ENCODE data around the gene TSEN54. TPM values are rescaled to one million over a fixed set of nuclear protein-coding genes. Genes with fewer than 3 reads are reported as not detected.

The TSEN54 gene
- total RNA-seq, 5 donors from 2014 or later (not counting 1 experiment from before 2014, with no cell fraction given), result 54.9 to 94.7 (median 67.6) TPM

- peaks cover 7 to 13% of the 10 kb centered on the region in 2 donors for H3K36me3 ChIP-seq (ENCODE audit: control insufficient read depth in 2 of 2, extremely low read depth in 1 of 2, insufficient read depth in 1 of 2, low read length in 1 of 2)
- H3K4me1 ChIP-seq (ENCODE audit: control insufficient read depth in 1 of 2, extremely low read depth in 1 of 2, insufficient read depth in 2 of 2, low read length in 2 of 2), result peaks cover 21 to 47% of the 10 kb centered on the region in 2 experiments
- no peaks in the 10 kb centered on the region for H3K9me3 ChIP-seq
- Mint-ChIP-seq H3K4me3 (peak overlapping the region; percentile 17 to 71 (median 47)), H3K27me3 (no peaks in the 10 kb centered on the region), H3K4me1 (peaks cover 21 to 28% (median 24%) of the 10 kb centered on the region in 3 donors), H3K36me3 (peaks cover 7% of the 10 kb centered on the region), H3K9me3 (no peaks in the 10 kb centered on the region), H3K27ac (no peak overlapping the region)
- ATAC-seq (replicated peaks in 1 of 4) (no peak), DNase-seq (no peak)
- WGBS (ENCODE audit: insufficient coverage), result 5% methylated on average over 29 of the region's 50 CpGs
- ChIA-PET POLR2A (no interaction called here), CTCF (no interaction called here)
- peak overlapping the region; percentile 53 to 55 for H3K4me3 ChIP-seq (ENCODE audit: control insufficient read depth in 1 of 2, extremely low read depth in 1 of 2, low read length in 1 of 2)
- no peak overlapping the region for H3K27ac ChIP-seq (ENCODE audit: low read length)
- H3K27me3 ChIP-seq (replicated peaks in 1 of 2; ENCODE audit: control insufficient read depth in 2 of 2, extremely low read depth in 1 of 2, insufficient read depth in 2 of 2, low read length in 1 of 2), result peaks cover 0 to 21% of the 10 kb centered on the region in 2 experiments
These were observed 1.3 kb upstream of the TSEN54 start for GRCh38 chr17:75514919-75515495.

- Mint-ChIP-seq H3K27ac (peak within 1 kb of the TSS in 1 of 2 donors; percentile 15), H3K27me3 (no peaks in the 10 kb centered on the region), H3K4me1 (peaks cover 21 to 28% (median 24%) of the 10 kb centered on the region in 3 donors), H3K36me3 (peaks cover 7% of the 10 kb centered on the region), H3K9me3 (no peaks in the 10 kb centered on the region), H3K4me3 (peak within 1 kb of the TSS; percentile 71 to 77 (median 75))
- H3K9me3 ChIP-seq, result no peaks in the 10 kb centered on the region
- ATAC-seq (replicated peaks in 1 of 4) (peak; percentile 51 to 68 (median 60)), DNase-seq (peak; percentile 36 to 87 (median 66))
- peak within 1 kb of the TSS; percentile 53 to 55 for H3K4me3 ChIP-seq (ENCODE audit: control insufficient read depth in 1 of 2, extremely low read depth in 1 of 2, low read length in 1 of 2)
- CTCF ChIA-PET, result interaction anchor here in 1 of 2 donors (0.8 to 1.5 kb wide), 3 partner anchors 10 to 110 kb away, joined by 4 to 17 read pairs (median 6); partner anchors contain the start of genes GRB2 and LLGL2
- WGBS (ENCODE audit: insufficient coverage), result under 1% methylated on average over 63 of the region's 78 CpGs
- peaks cover 21 to 47% of the 10 kb centered on the region in 2 experiments for H3K4me1 ChIP-seq (ENCODE audit: control insufficient read depth in 1 of 2, extremely low read depth in 1 of 2, insufficient read depth in 2 of 2, low read length in 2 of 2)
- no peak within 1 kb of the TSS for H3K27ac ChIP-seq (ENCODE audit: low read length)
- H3K27me3 ChIP-seq (replicated peaks in 1 of 2; ENCODE audit: control insufficient read depth in 2 of 2, extremely low read depth in 1 of 2, insufficient read depth in 2 of 2, low read length in 1 of 2), result peaks cover 0 to 21% of the 10 kb centered on the region in 2 experiments
- POLR2A ChIA-PET, result interaction anchor here in 1 of 2 donors (1.0 kb wide), 1 partner anchor 20 kb away, joined by 5 read pairs; no protein-coding TSS in a partner anchor
- H3K36me3 ChIP-seq (ENCODE audit: control insufficient read depth in 2 of 2, extremely low read depth in 1 of 2, insufficient read depth in 1 of 2, low read length in 1 of 2), result peaks cover 7 to 20% of the 10 kb centered on the region in 2 donors
These were observed 653 bp upstream of the TSEN54 start, which contains the start of gene CASKIN2 for GRCh38 chr17:75515496-75516254. CASKIN2 (minus strand) TSS chr17:75515537; CDS start chr17:75513804, 1,733 bp downstream.

GRCh38 chr17:75516619-75517296 lies 430 bp downstream of the TSEN54 start:
- peaks cover 12 to 30% of the 10 kb centered on the region in 2 donors for H3K36me3 ChIP-seq (ENCODE audit: control insufficient read depth in 2 of 2, extremely low read depth in 1 of 2, insufficient read depth in 1 of 2, low read length in 1 of 2)
- Mint-ChIP-seq H3K27me3 (no peaks in the 10 kb centered on the region), H3K27ac (peak overlapping the region; percentile 96), H3K4me3 (peak overlapping the region; percentile 71 to 77 (median 75)), H3K4me1 (peaks cover 21 to 28% (median 24%) of the 10 kb centered on the region in 3 donors), H3K36me3 (peaks cover 12% of the 10 kb centered on the region), H3K9me3 (no peaks in the 10 kb centered on the region)
- H3K27me3 ChIP-seq (replicated peaks in 1 of 2; ENCODE audit: control insufficient read depth in 2 of 2, extremely low read depth in 1 of 2, insufficient read depth in 2 of 2, low read length in 1 of 2), result peaks cover 0 to 21% of the 10 kb centered on the region in 2 experiments
- POLR2A ChIA-PET, result interaction anchor here in 1 of 2 donors (1.0 kb wide), 1 partner anchor 19 kb away, joined by 5 read pairs; no protein-coding TSS in a partner anchor
- CTCF ChIA-PET, result interaction anchor here (0.5 to 1.5 kb wide), 10 partner anchors 9 to 685 kb away, joined by 3 to 17 read pairs (median 4); partner anchors contain the start of genes GRB2 (in 1 of the 2), LLGL2 (in 1 of the 2), SMIM5 (in 1 of the 2) and TMEM94 (in 1 of the 2)
- WGBS (ENCODE audit: insufficient coverage), result under 1% methylated on average over 49 of the region's 65 CpGs
- peak overlapping the region; percentile 59 for H3K27ac ChIP-seq (ENCODE audit: low read length)
- peak in 8 of 35 experiments; percentile 25 to 48 (median 38) for DNase-seq
- peaks cover 21 to 47% of the 10 kb centered on the region in 2 experiments for H3K4me1 ChIP-seq (ENCODE audit: control insufficient read depth in 1 of 2, extremely low read depth in 1 of 2, insufficient read depth in 2 of 2, low read length in 2 of 2)
- peak overlapping the region; percentile 66 to 83 for H3K4me3 ChIP-seq (ENCODE audit: control insufficient read depth in 1 of 2, extremely low read depth in 1 of 2, low read length in 1 of 2)
- ATAC-seq (replicated peaks in 1 of 4), result peak; percentile 4 to 26 (median 20)
- no peaks in the 10 kb centered on the region for H3K9me3 ChIP-seq

GRCh38 chr17:75517297-75517865 lies 1.1 kb downstream of the TSEN54 start:
- no peaks in the 10 kb centered on the region for H3K9me3 ChIP-seq
- no peak for ATAC-seq (replicated peaks in 1 of 4)
- H3K9me3 Mint-ChIP-seq, result no peaks in the 10 kb centered on the region
- 13% methylated on average over 9 of the region's 10 CpGs for WGBS (ENCODE audit: insufficient coverage)
- POLR2A ChIA-PET, result interaction anchor here in 1 of 2 donors (0.6 kb wide), 1 partner anchor 540 kb away, joined by 3 read pairs; no protein-coding TSS in a partner anchor
- peaks cover 0 to 21% of the 10 kb centered on the region in 2 experiments for H3K27me3 ChIP-seq (replicated peaks in 1 of 2; ENCODE audit: control insufficient read depth in 2 of 2, extremely low read depth in 1 of 2, insufficient read depth in 2 of 2, low read length in 1 of 2)
- H3K36me3 ChIP-seq (ENCODE audit: control insufficient read depth in 2 of 2, extremely low read depth in 1 of 2, insufficient read depth in 1 of 2, low read length in 1 of 2), result peaks cover 12 to 37% of the 10 kb centered on the region in 2 donors
- H3K4me1 ChIP-seq (ENCODE audit: control insufficient read depth in 1 of 2, extremely low read depth in 1 of 2, insufficient read depth in 2 of 2, low read length in 2 of 2), result peaks cover 21 to 47% of the 10 kb centered on the region in 2 experiments
- peak in 6 of 35 experiments; percentile 18 to 44 (median 24) for DNase-seq
- H3K4me3 ChIP-seq (ENCODE audit: control insufficient read depth in 1 of 2, extremely low read depth in 1 of 2, low read length in 1 of 2), result peak overlapping the region; percentile 66 to 83
- peak overlapping the region; percentile 71 to 77 (median 75) for H3K4me3 Mint-ChIP-seq
- H3K27ac Mint-ChIP-seq, result peak overlapping the region; percentile 96
- peaks cover 21 to 28% (median 24%) of the 10 kb centered on the region in 3 donors for H3K4me1 Mint-ChIP-seq
- CTCF ChIA-PET, result interaction anchor here in 1 of 2 donors (1.1 to 1.5 kb wide), 2 partner anchors 61 to 112 kb away, joined by 6 to 10 read pairs; partner anchors contain the start of genes GRB2 and TMEM94
- peak overlapping the region; percentile 59 for H3K27ac ChIP-seq (ENCODE audit: low read length)
- H3K36me3 Mint-ChIP-seq, result peaks cover 14% of the 10 kb centered on the region
- no peaks in the 10 kb centered on the region for H3K27me3 Mint-ChIP-seq

GRCh38 chr17:75518201-75518600 lies 1.9 kb downstream of the TSEN54 start:
- ChIA-PET CTCF (no interaction called here), POLR2A (interaction anchor here (0.6 kb wide), 3 partner anchors 12 to 191 kb away, joined by 3 to 5 read pairs (median 4); no protein-coding TSS in a partner anchor)
- DNase-seq, result peak in 34 of 35 experiments; percentile 33 to 85 (median 63)
- Histone ChIP-seq H3K27me3 (replicated peaks in 1 of 2; ENCODE audit: control insufficient read depth in 2 of 2, extremely low read depth in 1 of 2, insufficient read depth in 2 of 2, low read length in 1 of 2) (peaks cover 0 to 21% of the 10 kb centered on the region in 2 experiments), H3K27ac (ENCODE audit: low read length) (peak overlapping the region; percentile 59), H3K36me3 (ENCODE audit: control insufficient read depth in 2 of 2, extremely low read depth in 1 of 2, insufficient read depth in 1 of 2, low read length in 1 of 2) (peaks cover 12 to 41% of the 10 kb centered on the region in 2 donors), H3K4me3 (ENCODE audit: control insufficient read depth in 1 of 2, extremely low read depth in 1 of 2, low read length in 1 of 2) (peak overlapping the region; percentile 15 to 83), H3K4me1 (ENCODE audit: control insufficient read depth in 1 of 2, extremely low read depth in 1 of 2, insufficient read depth in 2 of 2, low read length in 2 of 2) (peaks cover 21 to 47% of the 10 kb centered on the region in 2 experiments), H3K9me3 (no peaks in the 10 kb centered on the region)
- ATAC-seq (replicated peaks in 1 of 4), result peak; percentile 35 to 59 (median 49)
- Mint-ChIP-seq H3K36me3 (peaks cover 18% of the 10 kb centered on the region), H3K27me3 (no peaks in the 10 kb centered on the region), H3K9me3 (no peaks in the 10 kb centered on the region), H3K27ac (peak overlapping the region; percentile 96), H3K4me1 (peaks cover 21 to 28% (median 24%) of the 10 kb centered on the region in 3 donors), H3K4me3 (peak overlapping the region; percentile 71 to 77 (median 75))
- 0% methylated on average over 2 of the region's 3 CpGs for WGBS (ENCODE audit: insufficient coverage)

Data from T-cell (primary cell).